Neural cell (in vitro differentiated cells): ENCODE measurements around the gene AFAP1. TPM values are rescaled to one million over a fixed set of nuclear protein-coding genes. Genes with fewer than 3 reads are reported as not detected.

Experiments
- H2AFZ ChIP-seq: fragments of 200-600, 300-800 bp; sonication (generic), shearing (Covaris generic); 2 replicates; pipeline ENCODE4 v1.6.0; 2014; ENCODE audit warnings: low read depth, mild to moderate bottlenecking, antibody characterized with exemption, low read length, moderate library complexity
- H3F3A ChIP-seq: fragments of 200-600 bp; shearing (Covaris generic); 2 replicates; pipeline ENCODE4 v1.6.1; 2016; ENCODE audit warnings: mild to moderate bottlenecking, moderate library complexity, mixed read lengths, antibody characterized with exemption, low read length; ENCODE audit not compliant: insufficient read depth, poor library complexity, severe bottlenecking
- H3K27ac ChIP-seq: fragments of 200-600, 300-800 bp; sonication (generic), shearing (Covaris generic); 2 replicates; pipeline ENCODE4 v1.5.1; 2014; ENCODE audit warnings: mild to moderate bottlenecking, low read length, moderate library complexity
- H3K27me3 ChIP-seq: fragments of 300-800, 200-600 bp; sonication (generic), shearing (Covaris generic); 2 replicates; pipeline ENCODE4 v1.6.0; 2014; ENCODE audit warnings: mild to moderate bottlenecking, low read depth, low read length, moderate library complexity; ENCODE audit not compliant: insufficient read depth
- H3K36me3 ChIP-seq: fragments of 300-800, 200-600 bp; sonication (generic), shearing (Covaris generic); 2 replicates; pipeline ENCODE4 v1.5.1; 2014; ENCODE audit warnings: mild to moderate bottlenecking, antibody characterized with exemption, low read length, moderate library complexity; ENCODE audit not compliant: insufficient read depth
- H3K4me2 ChIP-seq: fragments of 300-800, 200-600 bp; sonication (generic), shearing (Covaris generic); 2 replicates; pipeline ENCODE4 v1.6.0; 2014; ENCODE audit warnings: mild to moderate bottlenecking, low read length
- H3K4me3 ChIP-seq: fragments of 300-800, 200-600 bp; sonication (generic), shearing (Covaris generic); 2 replicates; pipeline ENCODE4 v1.5.1; 2014; ENCODE audit warnings: mild to moderate bottlenecking, low read length, moderate library complexity
- H3K79me2 ChIP-seq: fragments of 200-600 bp; shearing (Covaris generic); replicated peaks from 2 replicates; pipeline ENCODE4 v1.6.0; 2014; ENCODE audit warnings: mild to moderate bottlenecking, low read length, moderate library complexity; ENCODE audit not compliant: insufficient read depth
- H3K9ac ChIP-seq: fragments of 300-800, 200-600 bp; sonication (generic), shearing (Covaris generic); 2 replicates; pipeline ENCODE4 v1.6.1; 2016; ENCODE audit warnings: mild to moderate bottlenecking, low read length, mixed read lengths
- H3K9me2 ChIP-seq: fragments of 200-600 bp; shearing (Covaris generic); 2 replicates; pipeline ENCODE4 v1.6.1; 2016; ENCODE audit warnings: mild to moderate bottlenecking, low read length, mixed read lengths; ENCODE audit not compliant: insufficient read depth
- H3K9me3 ChIP-seq: fragments of 200-600, 300-800 bp; sonication (generic), shearing (Covaris generic); 2 replicates; pipeline ENCODE4 v1.6.1; 2016; ENCODE audit warnings: mild to moderate bottlenecking, mixed run types, low read length, moderate library complexity, mixed read lengths
- H4K20me1 ChIP-seq: fragments of 200-600 bp; shearing (Covaris generic); 2 replicates; pipeline ENCODE4 v1.6.1; 2016; ENCODE audit warnings: mild to moderate bottlenecking, mixed run types; ENCODE audit not compliant: insufficient read depth
- EZH2 ChIP-seq: fragments of 200-600, 300-800 bp; shearing (Covaris generic), sonication (generic); IDR thresholded peaks from 2 replicates; pipeline ENCODE4 v1.6.1; 2014; ENCODE audit warnings: antibody characterized with exemption, low read length, borderline replicate concordance, mild to moderate bottlenecking; ENCODE audit not compliant: insufficient read depth, poor library complexity, severe bottlenecking
- MXI1 ChIP-seq: fragments of 450-650 bp; conservative IDR thresholded peaks from 2 replicates; pipeline ENCODE4 v1.6.1; 2014; ENCODE audit warnings: antibody characterized with exemption, mild to moderate bottlenecking; ENCODE audit not compliant: poor library complexity, severe bottlenecking
- POLR2AphosphoS5 ChIP-seq: IDR thresholded peaks from 2 replicates; pipeline ENCODE4 v1.6.1; 2012
- RAD21 ChIP-seq: fragments of 450-650 bp; conservative IDR thresholded peaks from 2 replicates; pipeline ENCODE4 v1.6.1; 2014; ENCODE audit warnings: antibody characterized with exemption, mild to moderate bottlenecking, moderate library complexity
- SMC3 ChIP-seq: fragments of 450-650 bp; conservative IDR thresholded peaks from 2 replicates; pipeline ENCODE4 v1.6.1; 2014; ENCODE audit warnings: antibody characterized with exemption, mild to moderate bottlenecking, moderate library complexity; ENCODE audit not compliant: poor library complexity
- polyA plus RNA-seq: library from polyadenylated mRNA; depleted of rRNA; stranded (reverse); fragments of >200 nt; gene quantifications from 2 replicates; pipeline ENCODE4 v1.2.3, GENCODE V29; 2014
- TF ChIP-seq, protein P1 (sequence below): fragments of 450-650 bp; IDR thresholded peaks from 2 replicates; pipeline ENCODE4 v1.5.1; 2014; ENCODE audit warnings: antibody characterized with exemption, mild to moderate bottlenecking, moderate library complexity; ENCODE audit not compliant: poor library complexity, severe bottlenecking

The AFAP1 gene
- polyA plus RNA-seq, 1 donor from 2014 or later: 38.9 TPM

DNA sequence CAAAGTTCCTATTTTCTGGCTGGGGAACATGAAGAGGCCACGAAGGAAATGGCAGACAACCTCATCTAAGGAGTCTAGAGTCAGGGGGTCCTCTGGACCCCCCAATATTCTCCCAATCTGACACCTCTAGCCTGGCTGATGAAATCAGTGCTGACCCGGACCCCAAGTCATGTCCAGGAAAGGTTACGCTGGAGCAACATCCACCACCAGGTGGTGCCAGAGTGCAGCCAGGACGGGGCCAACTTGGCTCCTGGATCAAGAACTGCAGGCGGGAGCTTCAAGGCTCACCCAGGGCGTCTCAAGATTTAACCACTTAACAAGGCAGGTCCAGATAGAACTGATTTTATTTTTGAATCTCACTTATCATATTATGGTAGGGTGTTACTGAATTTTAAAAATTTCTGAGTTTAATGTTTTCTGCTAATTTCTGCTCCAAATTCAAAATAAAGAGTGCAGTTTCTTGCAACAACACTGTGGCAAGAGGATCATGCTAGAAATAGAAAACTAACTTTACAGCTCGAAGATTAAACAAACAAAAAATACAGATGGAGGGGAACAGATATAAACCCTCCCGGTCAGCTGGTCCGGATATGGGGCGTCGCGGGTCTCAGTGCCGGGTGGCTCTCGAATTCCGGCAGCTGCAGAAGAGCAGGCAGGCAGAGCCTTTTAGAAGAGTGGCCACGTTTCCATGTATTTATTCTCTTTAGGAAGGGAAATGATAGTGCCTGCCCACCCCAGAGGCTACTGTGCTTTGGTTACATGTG, 135.5 kb downstream of the AFAP1 start:
- Histone ChIP-seq H3K79me2 (no peaks in the 10 kb centered on the region), H3K9me2 (no peaks in the 10 kb centered on the region), H2AFZ (no peak overlapping the region), H3K4me3 (no peak overlapping the region), H3K27ac (no peak overlapping the region), H4K20me1 (no peaks in the 10 kb centered on the region), H3K4me2 (no peak overlapping the region), H3K9ac (no peak overlapping the region), H3K9me3 (no peaks in the 10 kb centered on the region), H3K27me3 (no peaks in the 10 kb centered on the region), H3F3A (no peaks in the 10 kb centered on the region), H3K36me3 (peaks cover 6% of the 10 kb centered on the region)
- TF ChIP-seq, protein P1, sequence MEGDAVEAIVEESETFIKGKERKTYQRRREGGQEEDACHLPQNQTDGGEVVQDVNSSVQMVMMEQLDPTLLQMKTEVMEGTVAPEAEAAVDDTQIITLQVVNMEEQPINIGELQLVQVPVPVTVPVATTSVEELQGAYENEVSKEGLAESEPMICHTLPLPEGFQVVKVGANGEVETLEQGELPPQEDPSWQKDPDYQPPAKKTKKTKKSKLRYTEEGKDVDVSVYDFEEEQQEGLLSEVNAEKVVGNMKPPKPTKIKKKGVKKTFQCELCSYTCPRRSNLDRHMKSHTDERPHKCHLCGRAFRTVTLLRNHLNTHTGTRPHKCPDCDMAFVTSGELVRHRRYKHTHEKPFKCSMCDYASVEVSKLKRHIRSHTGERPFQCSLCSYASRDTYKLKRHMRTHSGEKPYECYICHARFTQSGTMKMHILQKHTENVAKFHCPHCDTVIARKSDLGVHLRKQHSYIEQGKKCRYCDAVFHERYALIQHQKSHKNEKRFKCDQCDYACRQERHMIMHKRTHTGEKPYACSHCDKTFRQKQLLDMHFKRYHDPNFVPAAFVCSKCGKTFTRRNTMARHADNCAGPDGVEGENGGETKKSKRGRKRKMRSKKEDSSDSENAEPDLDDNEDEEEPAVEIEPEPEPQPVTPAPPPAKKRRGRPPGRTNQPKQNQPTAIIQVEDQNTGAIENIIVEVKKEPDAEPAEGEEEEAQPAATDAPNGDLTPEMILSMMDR: peak; percentile 81
- TF ChIP-seq MXI1 (no peak), SMC3 (peak; percentile 86), RAD21 (peak; percentile 76)

DNA sequence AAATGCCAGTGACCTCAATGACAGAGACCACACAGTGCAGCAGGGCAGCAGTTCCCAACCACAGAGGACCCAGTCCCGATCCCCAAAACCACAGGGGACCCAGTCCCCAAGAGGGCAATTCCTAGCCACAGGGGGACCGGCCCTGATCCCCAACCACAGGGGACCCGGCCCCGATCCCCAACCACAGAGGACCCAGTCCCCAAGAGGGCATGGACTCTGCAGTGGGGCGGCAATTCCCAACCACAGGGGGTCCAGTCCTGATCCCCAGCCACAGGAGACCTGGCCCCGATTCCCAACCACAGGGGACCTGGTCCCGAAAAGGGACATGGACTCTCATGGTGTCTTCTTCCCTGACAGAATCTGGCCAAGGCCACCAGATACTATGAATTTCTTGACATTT, 136.3 kb downstream of the AFAP1 start:
- no peaks in the 10 kb centered on the region for H3K9me3 ChIP-seq
- H3F3A ChIP-seq: no peaks in the 10 kb centered on the region
- no peak overlapping the region for H3K4me3 ChIP-seq
- no peak overlapping the region for H3K27ac ChIP-seq
- no peak overlapping the region for H2AFZ ChIP-seq
- no peaks in the 10 kb centered on the region for H3K27me3 ChIP-seq
- H3K4me2 ChIP-seq: no peak overlapping the region
- H3K9ac ChIP-seq: no peak overlapping the region
- peaks cover 6% of the 10 kb centered on the region for H3K36me3 ChIP-seq
- no peaks in the 10 kb centered on the region for H3K9me2 ChIP-seq
- no peaks in the 10 kb centered on the region for H3K79me2 ChIP-seq
- TF ChIP-seq POLR2AphosphoS5 (no peak), EZH2 (no peak), RAD21 (no peak)
- TF ChIP-seq, protein P1: no peak
- no peaks in the 10 kb centered on the region for H4K20me1 ChIP-seq

DNA sequence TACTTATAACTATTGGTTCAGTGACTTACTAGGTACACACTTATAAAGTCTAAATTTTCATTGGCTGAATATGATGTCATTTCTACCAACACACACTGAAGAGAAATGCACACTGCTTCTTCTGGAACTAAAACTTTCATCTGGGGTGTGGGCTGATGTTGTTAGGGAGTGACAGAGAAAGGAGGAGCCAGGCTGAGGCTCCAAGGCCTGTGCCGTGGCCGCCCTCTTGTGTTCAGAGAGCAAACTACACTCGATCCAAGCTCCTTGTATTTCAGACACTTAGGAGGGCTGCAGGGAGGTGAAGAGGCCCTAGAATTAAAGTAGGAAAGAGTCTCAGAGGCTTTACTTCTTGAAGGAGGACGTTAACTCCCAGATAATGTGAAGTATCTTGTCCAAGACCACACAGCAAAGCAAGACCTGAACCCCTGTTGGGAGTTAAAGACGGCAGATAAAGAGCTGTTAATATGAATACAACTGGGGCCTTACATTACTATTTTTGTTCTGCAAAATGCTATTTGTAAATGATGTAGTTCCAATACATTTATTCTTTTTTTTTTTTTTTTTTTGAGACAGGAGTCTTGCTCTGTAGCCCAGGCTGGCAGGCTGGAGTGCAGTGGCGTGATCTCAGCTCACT, 137.5 kb downstream of the AFAP1 start:
- no peaks in the 10 kb centered on the region for H3F3A ChIP-seq
- no peaks in the 10 kb centered on the region for H3K79me2 ChIP-seq
- no peak overlapping the region for H2AFZ ChIP-seq
- no peak overlapping the region for H3K27ac ChIP-seq
- peaks cover 8% of the 10 kb centered on the region for H3K36me3 ChIP-seq
- H4K20me1 ChIP-seq: no peaks in the 10 kb centered on the region
- no peak overlapping the region for H3K4me3 ChIP-seq
- H3K9ac ChIP-seq: no peak overlapping the region
- H3K9me2 ChIP-seq: no peaks in the 10 kb centered on the region
- H3K4me2 ChIP-seq: no peak overlapping the region
- no peaks in the 10 kb centered on the region for H3K9me3 ChIP-seq
- H3K27me3 ChIP-seq: no peaks in the 10 kb centered on the region
- TF ChIP-seq RAD21 (peak; percentile 92), EZH2 (no peak), POLR2AphosphoS5 (no peak), SMC3 (peak; percentile 89)
- TF ChIP-seq, protein P1: peak; percentile 94
